ENCODE results near the gene CHD5. TPM values are rescaled to one million over a fixed set of nuclear protein-coding genes. Genes with fewer than 3 reads are reported as not detected.
A peak's percentile ranks its signal among the peaks of the same experiment; 100 is the strongest.
"Not testable (repeated sequence)": the region's sequence is repeated elsewhere in the genome, so short reads cannot be mapped to it uniquely, and the experiment has no call there.

CHD5 gene
- total RNA-seq, 1 donor from 2014 or later, result 4.9 TPM

DNA sequence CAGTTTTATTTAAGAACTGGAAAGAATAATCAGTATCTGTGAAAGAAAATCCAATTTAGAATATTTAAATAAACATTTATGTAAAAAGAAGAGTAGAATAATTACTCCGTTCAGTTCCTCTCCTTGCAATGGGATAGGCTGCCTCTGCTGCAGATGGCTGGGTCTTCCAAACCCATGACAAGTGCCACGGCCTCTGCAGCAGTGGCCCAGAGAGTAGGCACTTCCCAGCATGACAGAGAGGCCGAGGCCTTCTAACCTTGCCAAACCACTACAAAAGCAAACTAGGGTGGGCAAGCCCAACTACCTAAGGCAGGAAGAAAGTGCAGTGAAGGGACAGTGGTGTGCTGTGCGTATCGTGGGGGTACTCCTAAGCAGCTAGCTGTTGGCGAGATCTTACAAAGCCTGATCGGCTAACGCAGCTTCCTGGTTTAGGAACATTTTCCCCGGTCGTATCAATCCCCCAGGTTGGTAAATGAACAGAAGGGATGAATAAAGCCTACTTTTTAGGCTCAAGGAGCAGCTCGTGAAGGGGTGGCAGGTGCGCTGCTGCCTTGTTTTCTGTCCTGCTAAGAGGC, 41.2 kb upstream of the CHD5 start:
- no peak for DNase-seq (ENCODE audit: low spot score in 2 of 2, unreplicated experiment in 2 of 2)
- Mint-ChIP-seq H3K9me3 (no peaks in the 10 kb centered on the region), H3K4me1 (peaks cover 10% of the 10 kb centered on the region), H3K4me3 (no peak overlapping the region), H3K27ac (peak overlapping the region; percentile 51), H3K36me3 (peaks cover 38% of the 10 kb centered on the region), H3K27me3 (ENCODE audit: low read depth) (no peaks in the 10 kb centered on the region)
- TF ChIP-seq CTCF (IDR thresholded peaks at IDR 0.05; ENCODE audit: unreplicated experiment), result no peak

GRCh38 chr1:6220236-6220635, 40.1 kb upstream of the CHD5 start:
- Mint-ChIP-seq H3K27me3 (ENCODE audit: low read depth) (no peaks in the 10 kb centered on the region), H3K27ac (peak overlapping the region; percentile 80), H3K4me3 (no peak overlapping the region), H3K4me1 (peaks cover 10% of the 10 kb centered on the region), H3K36me3 (peaks cover 39% of the 10 kb centered on the region), H3K9me3 (no peaks in the 10 kb centered on the region)
- TF ChIP-seq CTCF (IDR thresholded peaks at IDR 0.05; ENCODE audit: unreplicated experiment), result no peak
- no peak for DNase-seq (ENCODE audit: low spot score in 2 of 2, unreplicated experiment in 2 of 2)

DNA sequence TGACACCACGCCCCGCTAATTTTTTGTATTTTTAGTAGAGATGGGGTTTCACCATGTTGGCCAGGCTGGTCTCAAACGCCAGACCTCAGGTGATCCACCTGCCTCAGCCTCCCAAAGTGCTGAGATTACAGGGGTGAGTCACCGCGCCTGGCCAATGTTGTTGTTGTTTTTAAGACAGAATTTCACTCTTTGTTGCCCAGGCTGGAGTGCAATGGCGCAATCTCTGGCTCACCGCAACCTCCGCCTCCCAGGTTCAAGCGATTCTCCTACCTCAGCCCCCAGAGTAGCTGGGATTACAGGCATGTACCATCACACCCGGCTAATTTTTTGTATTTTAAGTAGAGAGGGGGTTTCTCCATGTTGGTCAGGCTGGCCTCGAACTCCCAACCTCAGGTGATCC, 39.5 kb upstream of the CHD5 start:
- not testable (repeated sequence) for DNase-seq (ENCODE audit: low spot score in 2 of 2, unreplicated experiment in 2 of 2); H3K27me3 Mint-ChIP-seq (ENCODE audit: low read depth); H3K27ac Mint-ChIP-seq; H3K4me3 Mint-ChIP-seq; H3K9me3 Mint-ChIP-seq; H3K4me1 Mint-ChIP-seq
- H3K36me3 Mint-ChIP-seq, result peaks cover 39% of the 10 kb centered on the region

- TF ChIP-seq CTCF (IDR thresholded peaks at IDR 0.05; ENCODE audit: unreplicated experiment), result no peak
- Mint-ChIP-seq H3K27me3 (ENCODE audit: low read depth) (no peaks in the 10 kb centered on the region), H3K4me1 (peaks cover 10% of the 10 kb centered on the region), H3K36me3 (peaks cover 37% of the 10 kb centered on the region), H3K27ac (no peak overlapping the region), H3K4me3 (no peak overlapping the region), H3K9me3 (no peaks in the 10 kb centered on the region)
- DNase-seq (ENCODE audit: low spot score in 2 of 2, unreplicated experiment in 2 of 2), result no peak
Observed at GRCh38 chr1:6218375-6219164, 38.4 kb upstream of the CHD5 start.

DNA sequence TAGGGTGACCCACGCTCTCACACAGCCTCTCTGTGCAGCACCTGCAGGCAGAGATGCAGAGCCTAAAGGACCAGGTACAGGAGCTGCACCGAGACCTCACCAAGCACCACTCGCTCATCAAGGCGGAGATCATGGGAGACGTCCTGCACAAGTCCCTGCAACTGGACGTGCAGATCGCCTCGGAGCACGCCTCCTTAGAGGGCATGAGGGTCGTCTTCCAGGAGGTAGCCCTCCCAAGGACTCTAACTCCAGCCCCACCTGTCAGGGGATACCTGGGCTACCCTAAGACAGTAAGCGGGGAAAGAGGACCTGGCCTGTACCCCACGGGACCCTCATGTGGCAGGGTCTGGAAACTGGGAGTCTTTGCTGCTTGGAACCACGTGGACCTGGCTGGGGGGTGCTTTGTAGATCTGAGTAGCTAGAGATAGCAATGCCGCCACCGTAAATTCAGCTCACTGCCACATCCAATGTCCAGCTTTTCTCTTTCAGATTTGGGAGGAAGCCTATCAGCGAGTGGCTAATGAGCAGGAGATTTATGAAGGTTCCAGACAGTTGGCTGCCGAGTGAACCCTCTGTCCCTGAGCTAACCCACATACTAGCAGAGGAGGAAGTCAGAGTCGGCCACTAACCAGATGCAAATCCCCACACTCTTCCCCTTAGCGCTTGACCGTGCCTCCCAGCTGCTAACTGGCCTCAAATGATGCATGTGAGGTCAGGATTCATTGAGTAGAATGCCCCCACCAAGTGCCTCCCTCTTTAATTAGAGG, 32.3 kb upstream of the CHD5 start:
- Mint-ChIP-seq H3K9me3 (no peaks in the 10 kb centered on the region), H3K27ac (no peak overlapping the region), H3K4me1 (peaks cover 16% of the 10 kb centered on the region), H3K27me3 (ENCODE audit: low read depth) (no peaks in the 10 kb centered on the region), H3K4me3 (no peak overlapping the region), H3K36me3 (peaks cover 41% of the 10 kb centered on the region)
- DNase-seq (ENCODE audit: low spot score in 2 of 2, unreplicated experiment in 2 of 2), result no peak
- no peak for TF ChIP-seq CTCF (IDR thresholded peaks at IDR 0.05; ENCODE audit: unreplicated experiment)

DNA sequence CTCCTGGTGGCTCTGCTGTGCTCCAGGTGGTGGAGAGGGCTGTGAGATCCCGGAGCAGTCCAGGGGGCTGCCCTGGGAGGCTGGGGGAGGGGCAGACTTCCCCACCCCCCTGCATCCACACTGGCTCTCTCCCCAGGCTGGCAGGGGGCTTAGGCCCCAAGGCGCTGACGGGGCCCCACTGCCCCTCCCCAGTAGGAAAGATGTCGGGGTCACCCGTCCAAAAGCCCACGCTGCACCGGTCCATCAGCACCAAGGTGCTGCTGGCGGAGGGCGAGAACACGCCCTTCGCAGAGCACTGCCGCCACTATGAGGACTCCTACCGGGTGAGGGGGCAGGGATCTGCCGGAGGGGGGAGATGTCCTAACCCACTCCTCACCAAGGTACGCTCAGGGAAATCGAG, 31.6 kb upstream of the CHD5 start:
- peaks cover 23% of the 10 kb centered on the region for H3K4me1 Mint-ChIP-seq
- no peaks in the 10 kb centered on the region for H3K9me3 Mint-ChIP-seq
- H3K36me3 Mint-ChIP-seq, result peaks cover 35% of the 10 kb centered on the region
- no peaks in the 10 kb centered on the region for H3K27me3 Mint-ChIP-seq (ENCODE audit: low read depth)
- no peak for DNase-seq (ENCODE audit: low spot score in 2 of 2, unreplicated experiment in 2 of 2)
- no peak overlapping the region for H3K27ac Mint-ChIP-seq
- no peak overlapping the region for H3K4me3 Mint-ChIP-seq
- no peak for TF ChIP-seq CTCF (IDR thresholded peaks at IDR 0.05; ENCODE audit: unreplicated experiment)

All from mesothelial cell of epicardium (in vitro differentiated cells).